Measurements from ENCODE around the gene ACKR3.

Gene ACKR3

GRCh38 chr2:236628256-236628901, 58.8 kb downstream of the ACKR3 start:
- no peak for DNase-seq (ENCODE audit: low read depth)
- TF ChIP-seq, protein P1, sequence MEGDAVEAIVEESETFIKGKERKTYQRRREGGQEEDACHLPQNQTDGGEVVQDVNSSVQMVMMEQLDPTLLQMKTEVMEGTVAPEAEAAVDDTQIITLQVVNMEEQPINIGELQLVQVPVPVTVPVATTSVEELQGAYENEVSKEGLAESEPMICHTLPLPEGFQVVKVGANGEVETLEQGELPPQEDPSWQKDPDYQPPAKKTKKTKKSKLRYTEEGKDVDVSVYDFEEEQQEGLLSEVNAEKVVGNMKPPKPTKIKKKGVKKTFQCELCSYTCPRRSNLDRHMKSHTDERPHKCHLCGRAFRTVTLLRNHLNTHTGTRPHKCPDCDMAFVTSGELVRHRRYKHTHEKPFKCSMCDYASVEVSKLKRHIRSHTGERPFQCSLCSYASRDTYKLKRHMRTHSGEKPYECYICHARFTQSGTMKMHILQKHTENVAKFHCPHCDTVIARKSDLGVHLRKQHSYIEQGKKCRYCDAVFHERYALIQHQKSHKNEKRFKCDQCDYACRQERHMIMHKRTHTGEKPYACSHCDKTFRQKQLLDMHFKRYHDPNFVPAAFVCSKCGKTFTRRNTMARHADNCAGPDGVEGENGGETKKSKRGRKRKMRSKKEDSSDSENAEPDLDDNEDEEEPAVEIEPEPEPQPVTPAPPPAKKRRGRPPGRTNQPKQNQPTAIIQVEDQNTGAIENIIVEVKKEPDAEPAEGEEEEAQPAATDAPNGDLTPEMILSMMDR (conservative IDR thresholded peaks at IDR 0.05; ENCODE audit: low read length) = no peak
- no peak overlapping the region for H3K4me3 ChIP-seq (ENCODE audit: low read length)

GRCh38 chr2:236628981-236629605, 59.5 kb downstream of the ACKR3 start:
- no peak overlapping the region for H3K4me3 ChIP-seq (ENCODE audit: low read length)
- TF ChIP-seq, protein P1 (conservative IDR thresholded peaks at IDR 0.05; ENCODE audit: low read length) = no peak
- no peak for DNase-seq (ENCODE audit: low read depth)

DNA sequence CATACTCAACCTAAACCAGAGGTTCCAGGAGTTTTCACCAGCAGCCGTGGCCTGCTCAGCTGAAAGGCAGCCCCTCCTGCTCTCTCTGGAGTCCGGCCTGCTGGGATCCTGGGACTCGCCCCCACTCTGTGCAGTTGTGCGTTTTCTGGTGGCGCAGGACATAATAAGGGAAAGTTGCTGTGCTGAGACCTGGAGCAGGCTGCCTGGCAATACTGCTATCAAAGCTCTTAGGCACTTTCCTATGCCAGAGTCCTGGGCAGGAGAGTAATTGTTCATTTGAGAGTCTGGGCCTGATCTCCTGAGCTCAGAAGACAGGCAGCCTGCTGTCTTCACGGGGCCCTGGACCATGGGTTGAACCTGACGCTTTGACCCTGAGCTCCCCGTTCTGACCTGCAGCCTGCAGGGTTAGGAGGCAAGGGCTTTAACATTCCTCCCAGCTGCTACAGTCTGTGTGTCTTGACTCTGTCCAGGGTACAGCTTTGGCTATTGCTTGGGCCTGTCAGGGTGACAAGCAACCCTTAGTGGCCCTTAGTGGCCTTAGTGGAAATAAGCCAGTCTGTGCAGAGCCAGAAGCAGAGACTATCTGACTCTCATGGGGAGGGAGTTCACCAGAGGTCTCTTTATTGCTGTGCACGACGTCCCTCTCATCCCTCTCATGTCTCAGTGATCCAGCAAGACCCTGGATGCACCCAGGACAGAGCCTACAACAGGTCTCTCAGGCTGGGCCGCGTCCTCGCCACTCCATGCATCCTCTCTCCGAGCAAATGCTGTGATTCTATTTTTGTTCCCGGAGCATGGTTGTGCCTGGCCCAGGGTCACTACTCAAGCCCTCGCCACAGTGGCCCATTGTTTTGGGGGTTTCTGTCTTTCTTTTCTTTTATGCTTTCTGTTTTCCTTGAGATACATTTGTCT, 60.6 kb downstream of the ACKR3 start:
- no peak for DNase-seq (ENCODE audit: low read depth)
- no peak overlapping the region for H3K4me3 ChIP-seq (ENCODE audit: low read length)
- TF ChIP-seq, protein P1 (conservative IDR thresholded peaks at IDR 0.05; ENCODE audit: low read length) = no peak

- no peak for DNase-seq (ENCODE audit: low read depth)
- TF ChIP-seq, protein P1 (conservative IDR thresholded peaks at IDR 0.05; ENCODE audit: low read length) = no peak
- no peak overlapping the region for H3K4me3 ChIP-seq (ENCODE audit: low read length)
These were observed 61.7 kb downstream of the ACKR3 start for GRCh38 chr2:236631281-236631855.

DNA sequence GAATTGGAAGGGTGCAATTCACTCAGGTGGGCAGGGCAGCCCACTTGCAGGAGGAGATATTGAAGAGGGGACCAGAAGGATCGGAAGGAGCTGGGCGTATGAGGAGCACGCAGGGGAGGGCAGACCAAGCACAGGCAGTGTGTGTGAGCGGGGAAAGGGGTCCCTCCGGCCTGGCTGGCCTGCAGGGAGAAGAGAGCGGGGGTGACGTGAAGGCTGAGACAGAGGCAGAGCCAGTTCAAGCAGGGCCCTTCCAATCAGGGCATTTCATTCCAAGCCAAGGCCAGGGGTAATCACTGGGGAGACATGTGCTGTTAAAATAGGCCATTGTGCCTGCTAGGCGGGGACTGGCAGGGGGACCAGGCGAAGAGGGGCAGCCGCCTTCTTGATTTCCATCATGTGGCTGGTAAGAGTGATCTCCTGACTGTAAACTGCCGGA, 62.2 kb downstream of the ACKR3 start:
- TF ChIP-seq, protein P1 (conservative IDR thresholded peaks at IDR 0.05; ENCODE audit: low read length) = no peak
- DNase-seq (ENCODE audit: low read depth) = no peak
- no peak overlapping the region for H3K4me3 ChIP-seq (ENCODE audit: low read length)
